Right renal cortex interstitium (tissue), 3 donors: ENCODE results near the gene RAB11FIP2. TPM values are rescaled to one million over a fixed set of nuclear protein-coding genes. Genes with fewer than 3 reads are reported as not detected.

Experiments used
- DNase-seq, 3 donors: peaks; one replicate each; pipeline ENCODE4 v3.0.0-alpha.2; 2013; ENCODE audit warnings: low read depth in 3 of 3, low spot score in 2 of 3
- polyA plus RNA-seq, 3 donors: library from polyadenylated mRNA; unstranded; fragments of 120-200 nt; gene quantifications; one replicate each; pipeline ENCODE4 v1.2.1, GENCODE V29; 2013; ENCODE audit not compliant: insufficient read length in 3 of 3

Gene RAB11FIP2
- polyA plus RNA-seq, 3 donors, result 52.0 to 63.6 (median 58.9) TPM

GRCh38 chr10:117988814-117989213 lies 57.9 kb downstream of the RAB11FIP2 start:
- DNase-seq, result no peak

- DNase-seq, result no peak
Observed at GRCh38 chr10:117987244-117987909, 59.4 kb downstream of the RAB11FIP2 start.

GRCh38 chr10:117983961-117984360 lies 62.8 kb downstream of the RAB11FIP2 start:
- no peak for DNase-seq

- no peak for DNase-seq
Observed at GRCh38 chr10:117980755-117981702, 65.7 kb downstream of the RAB11FIP2 start.

- DNase-seq, result no peak
Observed at GRCh38 chr10:117980216-117980615, 66.5 kb downstream of the RAB11FIP2 start.

- DNase-seq, result no peak
Observed at GRCh38 chr10:117972168-117972837, 74.4 kb downstream of the RAB11FIP2 start.

- DNase-seq, result no peak
Observed at GRCh38 chr10:117970962-117971361, 75.8 kb downstream of the RAB11FIP2 start.

GRCh38 chr10:117969592-117969991 lies 77.1 kb downstream of the RAB11FIP2 start:
- no peak for DNase-seq

- DNase-seq, result no peak
Observed at GRCh38 chr10:117968354-117969182, 78.2 kb downstream of the RAB11FIP2 start.

- no peak for DNase-seq
Observed at GRCh38 chr10:117967149-117967650, 79.5 kb downstream of the RAB11FIP2 start.

- DNase-seq, result no peak
Observed at GRCh38 chr10:117965984-117966383, 80.8 kb downstream of the RAB11FIP2 start.

GRCh38 chr10:117964536-117964935 lies 82.2 kb downstream of the RAB11FIP2 start:
- DNase-seq, result no peak

- DNase-seq, result no peak
Observed at GRCh38 chr10:117960345-117960935, 86.3 kb downstream of the RAB11FIP2 start.

- DNase-seq, result no peak
Observed at GRCh38 chr10:117956972-117957371, 89.8 kb downstream of the RAB11FIP2 start.

- DNase-seq, result no peak
Observed at GRCh38 chr10:117955176-117955575, 91.6 kb downstream of the RAB11FIP2 start.
